ENCODE measurements around the gene LARGE1.
"Not testable (repeated sequence)": the region's sequence is repeated elsewhere in the genome, so short reads cannot be mapped to it uniquely, and the experiment has no call there.

The LARGE1 gene

GRCh38 chr22:33884829-33885228 lies 35.4 kb downstream of the LARGE1 start:
- DNase-seq (ENCODE audit: low spot score) = no peak

GRCh38 chr22:33883961-33884808 lies 36.1 kb downstream of the LARGE1 start:
- no peak for DNase-seq (ENCODE audit: low spot score)

- DNase-seq (ENCODE audit: low spot score) = no peak
These were observed 36.7 kb downstream of the LARGE1 start for GRCh38 chr22:33883561-33883960.

- DNase-seq (ENCODE audit: low spot score) = no peak
These were observed 37.3 kb downstream of the LARGE1 start for GRCh38 chr22:33882991-33883390.

- no peak for DNase-seq (ENCODE audit: low spot score)
These were observed 39.3 kb downstream of the LARGE1 start for GRCh38 chr22:33880986-33881385.

GRCh38 chr22:33879796-33880195 lies 40.5 kb downstream of the LARGE1 start:
- no peak for DNase-seq (ENCODE audit: low spot score)

GRCh38 chr22:33875316-33875715 lies 45.0 kb downstream of the LARGE1 start:
- no peak for DNase-seq (ENCODE audit: low spot score)

GRCh38 chr22:33874206-33874605 lies 46.1 kb downstream of the LARGE1 start:
- DNase-seq (ENCODE audit: low spot score) = no peak

GRCh38 chr22:33873666-33874065 lies 46.6 kb downstream of the LARGE1 start:
- no peak for DNase-seq (ENCODE audit: low spot score)

GRCh38 chr22:33873186-33873585 lies 47.1 kb downstream of the LARGE1 start:
- peak; percentile 28 for DNase-seq (ENCODE audit: low spot score)

GRCh38 chr22:33871935-33872334 lies 48.3 kb downstream of the LARGE1 start:
- DNase-seq (ENCODE audit: low spot score) = no peak

GRCh38 chr22:33869946-33870345 lies 50.3 kb downstream of the LARGE1 start:
- DNase-seq (ENCODE audit: low spot score) = peak; percentile 34

GRCh38 chr22:33867971-33868370 lies 52.3 kb downstream of the LARGE1 start:
- DNase-seq (ENCODE audit: low spot score) = no peak

GRCh38 chr22:33867118-33867866 lies 53.0 kb downstream of the LARGE1 start:
- peak; percentile 52 for DNase-seq (ENCODE audit: low spot score)

- DNase-seq (ENCODE audit: low spot score) = no peak
These were observed 53.8 kb downstream of the LARGE1 start for GRCh38 chr22:33866511-33866910.

- no peak for DNase-seq (ENCODE audit: low spot score)
These were observed 54.3 kb downstream of the LARGE1 start for GRCh38 chr22:33865996-33866395.

- no peak for DNase-seq (ENCODE audit: low spot score)
These were observed 55.0 kb downstream of the LARGE1 start for GRCh38 chr22:33865248-33865647.

- DNase-seq (ENCODE audit: low spot score) = no peak
These were observed 55.5 kb downstream of the LARGE1 start for GRCh38 chr22:33864723-33865130.

GRCh38 chr22:33861216-33861875 lies 58.9 kb downstream of the LARGE1 start:
- no peak for DNase-seq (ENCODE audit: low spot score)

GRCh38 chr22:33860386-33860785 lies 59.9 kb downstream of the LARGE1 start:
- DNase-seq (ENCODE audit: low spot score) = no peak

- DNase-seq (ENCODE audit: low spot score) = no peak
These were observed 61.0 kb downstream of the LARGE1 start for GRCh38 chr22:33859311-33859710.

- not testable (repeated sequence) for DNase-seq (ENCODE audit: low spot score)
These were observed 61.6 kb downstream of the LARGE1 start for GRCh38 chr22:33858653-33859052.

- not testable (repeated sequence) for DNase-seq (ENCODE audit: low spot score)
These were observed 62.5 kb downstream of the LARGE1 start for GRCh38 chr22:33857767-33858166.
